Transverse colon (tissue), 4 donors: ENCODE data around the gene TMEM131L.

Experiments used
- CTCF ChIP-seq, 5 experiments: fragments of 200-600 bp in 3 of 5; fragments of 450-650 bp in 2 of 5; sonication (generic) in 3 of 5; IDR thresholded peaks; 1 replicate in 2 of 5; 2 replicates in 3 of 5; pipeline ENCODE4 v1.5.1; 2016 to 2017; ENCODE audit warnings: antibody characterized with exemption in 5 of 5, inconsistent platforms in 3 of 5, mild to moderate bottlenecking in 2 of 5, moderate library complexity in 1 of 5
- EP300 ChIP-seq: sonication (generic); formaldehyde crosslinking; IDR thresholded peaks from one replicate; pipeline ENCODE4 v1.6.1; 2017; ENCODE audit warnings: antibody characterized with exemption, low read depth
- POLR2A ChIP-seq: fragments of 450-650 bp; IDR thresholded peaks from one replicate; pipeline ENCODE4 v1.6.1; 2016; ENCODE audit warnings: antibody characterized with exemption, mild to moderate bottlenecking, moderate library complexity
- POLR2AphosphoS5 ChIP-seq, 3 donors: sonication (generic); formaldehyde crosslinking; IDR thresholded peaks; one replicate each; pipeline ENCODE4 v1.6.1; 2016; ENCODE audit warnings: antibody characterized with exemption in 3 of 3

- TF ChIP-seq CTCF (IDR thresholded peaks at IDR 0.05) (no peak), POLR2A (no peak), POLR2AphosphoS5 (IDR thresholded peaks at IDR 0.05) (no peak), EP300 (no peak)
Observed at GRCh38 chr4:153637201-153637600, 171.0 kb downstream of the TMEM131L start.
